T-cell (primary cell): ENCODE data around the gene ADCY4. TPM values are rescaled to one million over a fixed set of nuclear protein-coding genes. Genes with fewer than 3 reads are reported as not detected.

Experiments used
- ATAC-seq, 4 experiments: fragments of 200-7000 bp in 3 of 4; fragments of 150-1000 bp in 1 of 4; cut with Tn5 transposase; replicated peaks in 1 of 4; 1 replicate in 3 of 4; 2 replicates in 1 of 4; pipeline ENCODE4 v1.10.0; 2021; ENCODE audit warnings: moderate library complexity in 3 of 4, mild to moderate bottlenecking in 2 of 4, moderate number of reproducible peaks in 1 of 4
- CTCF ChIA-PET, 2 donors: fragments of 300-600 bp; sonication (Branson Sonifier 250); formaldehyde crosslinking; loops; one replicate each; lab custom pipeline; 2022; ENCODE audit warnings: antibody characterized with exemption in 2 of 2; lab: Charles Lee
- POLR2A ChIA-PET, 2 donors: fragments of 300-600 bp; sonication (Branson Sonifier 250); formaldehyde crosslinking; loops; one replicate each; lab custom pipeline; 2022; ENCODE audit warnings: antibody characterized with exemption in 2 of 2; lab: Charles Lee
- DNase-seq, 35 experiments: peaks; one replicate each; pipeline versions ENCODE4 v3.0.0 to v3.0.0-alpha.2; 2013 to 2023
- H3K27ac ChIP-seq: one replicate; pipeline ENCODE4 v1.5.1; 2013; ENCODE audit warnings: low read length
- H3K27me3 ChIP-seq, 2 experiments: replicated peaks in 1 of 2; 1 replicate in 1 of 2; 2 replicates in 1 of 2; pipeline versions ENCODE4 v1.6.1 to v1.7.0; 2013; ENCODE audit warnings: low read length in 1 of 2, mixed read lengths in 1 of 2; ENCODE audit not compliant: control insufficient read depth in 2 of 2, insufficient read depth in 2 of 2; ENCODE audit errors: extremely low read depth in 1 of 2
- H3K36me3 ChIP-seq, 2 donors: 1 replicate in 1 of 2; 2 replicates in 1 of 2; pipeline versions ENCODE4 v1.6.1 to v1.7.0; 2013; ENCODE audit warnings: low read length in 1 of 2; ENCODE audit not compliant: control insufficient read depth in 2 of 2, insufficient read depth in 1 of 2; ENCODE audit errors: extremely low read depth in 1 of 2
- H3K4me1 ChIP-seq, 2 experiments: 1 replicate in 1 of 2; 2 replicates in 1 of 2; pipeline versions ENCODE4 v1.6.1 to v1.7.0; 2013; ENCODE audit warnings: low read length in 2 of 2, mixed read lengths in 1 of 2; ENCODE audit not compliant: insufficient read depth in 2 of 2, control insufficient read depth in 1 of 2; ENCODE audit errors: extremely low read depth in 1 of 2
- H3K4me3 ChIP-seq, 2 donors: 1 replicate in 1 of 2; 2 replicates in 1 of 2; pipeline versions ENCODE4 v1.5.1 to v1.7.0; 2013; ENCODE audit warnings: mild to moderate bottlenecking in 2 of 2, low read length in 1 of 2, moderate library complexity in 1 of 2; ENCODE audit not compliant: control insufficient read depth in 1 of 2; ENCODE audit errors: extremely low read depth in 1 of 2
- H3K9me3 ChIP-seq: 2 replicates; pipeline ENCODE4 v1.7.0; 2013
- H3K27ac Mint-ChIP-seq, 2 donors: one replicate each; pipeline ENCODE4 v1.8.0; 2020 to 2021; ENCODE audit warnings: mild to moderate bottlenecking in 2 of 2, mixed read lengths in 2 of 2
- H3K27me3 Mint-ChIP-seq, 2 donors: one replicate each; pipeline ENCODE4 v1.8.0; 2021 to 2022; ENCODE audit warnings: mixed read lengths in 2 of 2
- H3K36me3 Mint-ChIP-seq: one replicate; pipeline ENCODE4 v1.8.0; 2021; ENCODE audit warnings: mixed read lengths
- H3K4me1 Mint-ChIP-seq, 3 donors: one replicate each; pipeline ENCODE4 v1.8.0; 2020 to 2022; ENCODE audit warnings: mixed read lengths in 3 of 3, mild to moderate bottlenecking in 1 of 3
- H3K4me3 Mint-ChIP-seq, 3 donors: one replicate each; pipeline ENCODE4 v1.8.0; 2020 to 2022; ENCODE audit warnings: mild to moderate bottlenecking in 3 of 3, mixed read lengths in 3 of 3, moderate library complexity in 3 of 3
- H3K9me3 Mint-ChIP-seq, 3 donors: one replicate each; pipeline ENCODE4 v1.8.0; 2020 to 2022; ENCODE audit warnings: mixed read lengths in 3 of 3
- WGBS: methylation state at CpG from one replicate; pipeline ENCODE4 v1.1.5; 2013; ENCODE audit warnings: missing lambda C conversion rate; ENCODE audit not compliant: insufficient coverage; 5-methylcytosine and 5-hydroxymethylcytosine counted together
- total RNA-seq, 35 experiments: library from RNA in 6 of 35; stranded (reverse) in 6 of 35; fragments of 120-200 nt in 1 of 35; gene quantifications; one replicate each; pipeline versions ENCODE4 v1.2.1 to v1.2.4 and lab custom pipeline; 2013 to 2026

Gene ADCY4
- total RNA-seq, 5 donors from 2014 or later (not counting 1 experiment from before 2014, with no cell fraction given): 7.8 to 10.4 (median 8.5) TPM

GRCh38 chr14:24300326-24300980, 34.4 kb downstream of the ADCY4 start:
- peak overlapping the region; percentile 92 to 95 (median 93) for H3K4me3 Mint-ChIP-seq
- no peaks in the 10 kb centered on the region for H3K9me3 Mint-ChIP-seq
- DNase-seq (no peak), ATAC-seq (no peak)
- Histone ChIP-seq H3K4me3 (peak overlapping the region; percentile 70 to 82), H3K36me3 (peaks cover 27 to 58% of the 10 kb centered on the region in 2 donors), H3K27me3 (no peaks in the 10 kb centered on the region), H3K4me1 (peaks cover 23 to 32% of the 10 kb centered on the region in 2 experiments), H3K27ac (peak overlapping the region; percentile 84), H3K9me3 (no peaks in the 10 kb centered on the region)
- WGBS: 46% methylated on average over 14 of the region's 16 CpGs
- ChIA-PET POLR2A (interaction anchor here in 1 of 2 donors (0.6 to 0.9 kb wide), 3 partner anchors 14 to 68 kb away, joined by 3 to 5 read pairs (median 3); partner anchors contain the start of gene GMPR2), CTCF (interaction anchor here (0.7 to 6.5 kb wide), 11 partner anchors 8 to 136 kb away, joined by 3 to 104 read pairs (median 4); partner anchors contain the start of genes TINF2 (in 2 of the 2), CIDEB (in 1 of the 2), LTB4R (in 1 of the 2) and LTB4R2 (in 1 of the 2))
- H3K27ac Mint-ChIP-seq: peak overlapping the region; percentile 66 to 97
- no peaks in the 10 kb centered on the region for H3K27me3 Mint-ChIP-seq
- H3K4me1 Mint-ChIP-seq: peaks cover 45 to 59% (median 49%) of the 10 kb centered on the region in 3 donors
- H3K36me3 Mint-ChIP-seq: peaks cover 53% of the 10 kb centered on the region

- Histone ChIP-seq H3K4me3 (peak within 1 kb of the TSS; percentile 70 to 82), H3K27me3 (no peaks in the 10 kb centered on the region), H3K27ac (peak within 1 kb of the TSS; percentile 84), H3K36me3 (peaks cover 19 to 51% of the 10 kb centered on the region in 2 donors), H3K4me1 (peaks cover 23 to 32% of the 10 kb centered on the region in 2 experiments), H3K9me3 (no peaks in the 10 kb centered on the region)
- H3K4me1 Mint-ChIP-seq: peaks cover 45 to 60% (median 49%) of the 10 kb centered on the region in 3 donors
- no peaks in the 10 kb centered on the region for H3K9me3 Mint-ChIP-seq
- peak within 1 kb of the TSS; percentile 92 to 95 (median 93) for H3K4me3 Mint-ChIP-seq
- CTCF ChIA-PET: interaction anchor here (0.6 to 6.5 kb wide), 12 partner anchors 8 to 376 kb away, joined by 3 to 104 read pairs (median 4); partner anchors contain the start of genes CIDEB (in 2 of the 2) and TINF2 (in 2 of the 2)
- peaks cover 50% of the 10 kb centered on the region for H3K36me3 Mint-ChIP-seq
- peak within 1 kb of the TSS; percentile 95 to 97 for H3K27ac Mint-ChIP-seq
- ATAC-seq (peak; percentile 86 to 92 (median 90)), DNase-seq (peak; percentile 70 to 96 (median 89))
- POLR2A ChIA-PET: interaction anchor here (0.5 to 3.0 kb wide), 10 partner anchors 9 to 191 kb away, joined by 3 to 17 read pairs (median 4); partner anchors contain the start of genes GMPR2 (in 1 of the 2), IPO4 (in 1 of the 2) and TINF2 (in 1 of the 2)
- under 1% methylated on average over 74 of the region's 75 CpGs for WGBS
- H3K27me3 Mint-ChIP-seq: no peaks in the 10 kb centered on the region
Observed at GRCh38 chr14:24299255-24300191, 35.3 kb downstream of the ADCY4 start, which contains the start of the genes DHRS1 and NOP9. DHRS1 (minus strand) TSS chr14:24299780; CDS start chr14:24299106, 674 bp downstream. NOP9 (plus strand) TSS chr14:24299850; CDS start chr14:24299955, 105 bp downstream.

GRCh38 chr14:24298892-24299254, 36.0 kb downstream of the ADCY4 start:
- H3K4me3 Mint-ChIP-seq: peak overlapping the region; percentile 92 to 95 (median 93)
- 57% methylated on average over 4 of the region's 7 CpGs for WGBS
- no peak for ATAC-seq
- H3K36me3 Mint-ChIP-seq: peaks cover 45% of the 10 kb centered on the region
- no peaks in the 10 kb centered on the region for H3K27me3 Mint-ChIP-seq
- ChIA-PET POLR2A (interaction anchor here (0.6 to 3.0 kb wide), 2 partner anchors 56 to 111 kb away, joined by 4 to 17 read pairs; partner anchors contain the start of genes IPO4 (in 1 of the 2) and TINF2 (in 1 of the 2)), CTCF (interaction anchor here (0.7 to 6.5 kb wide), 8 partner anchors 9 to 133 kb away, joined by 3 to 104 read pairs (median 8); partner anchors contain the start of genes TINF2 (in 2 of the 2) and CIDEB (in 1 of the 2))
- Histone ChIP-seq H3K4me1 (peaks cover 23 to 32% of the 10 kb centered on the region in 2 experiments), H3K27me3 (no peaks in the 10 kb centered on the region), H3K9me3 (no peaks in the 10 kb centered on the region), H3K27ac (peak overlapping the region; percentile 84), H3K36me3 (peaks cover 12 to 44% of the 10 kb centered on the region in 2 donors), H3K4me3 (peak overlapping the region; percentile 70 to 82)
- peaks cover 45 to 60% (median 49%) of the 10 kb centered on the region in 3 donors for H3K4me1 Mint-ChIP-seq
- no peaks in the 10 kb centered on the region for H3K9me3 Mint-ChIP-seq
- H3K27ac Mint-ChIP-seq: peak overlapping the region; percentile 95 to 97
- no peak for DNase-seq

- peak overlapping the region; percentile 11 to 92 (median 37) for H3K4me3 Mint-ChIP-seq
- POLR2A ChIA-PET: interaction anchor here (1.1 to 3.0 kb wide), 2 partner anchors 27 to 55 kb away, joined by 3 to 17 read pairs; partner anchors contain the start of genes RABGGTA (in 1 of the 2) and TINF2 (in 1 of the 2)
- H3K36me3 ChIP-seq: peaks cover 6 to 33% of the 10 kb centered on the region in 2 donors
- peaks cover 23 to 32% of the 10 kb centered on the region in 2 experiments for H3K4me1 ChIP-seq
- 54% methylated on average over 5 of the region's 5 CpGs for WGBS
- H3K27ac Mint-ChIP-seq: peak overlapping the region; percentile 67 to 72
- no peaks in the 10 kb centered on the region for H3K27me3 Mint-ChIP-seq
- ATAC-seq (peak in 1 of 4 experiments; percentile 9), DNase-seq (peak in 1 of 35 experiments; percentile 45)
- H3K4me1 Mint-ChIP-seq: peaks cover 45 to 60% (median 49%) of the 10 kb centered on the region in 3 donors
- no peaks in the 10 kb centered on the region for H3K9me3 Mint-ChIP-seq
- H3K36me3 Mint-ChIP-seq: peaks cover 32% of the 10 kb centered on the region
- no peak overlapping the region for H3K4me3 ChIP-seq
- no peaks in the 10 kb centered on the region for H3K27me3 ChIP-seq
- CTCF ChIA-PET: interaction anchor here (0.6 to 6.5 kb wide), 23 partner anchors 10 to 139 kb away, joined by 3 to 104 read pairs (median 5); partner anchors contain the start of genes TINF2 (in 2 of the 2), CHMP4A (in 1 of the 2), CIDEB (in 1 of the 2) and LTB4R (in 1 of the 2)
- H3K9me3 ChIP-seq: no peaks in the 10 kb centered on the region
- peak overlapping the region; percentile 75 for H3K27ac ChIP-seq
Observed at GRCh38 chr14:24297190-24297964, 37.5 kb downstream of the ADCY4 start.
